GM08714 (cell line): ENCODE data around the gene SLX4.
"Not testable (repeated sequence)": the region's sequence is repeated elsewhere in the genome, so short reads cannot be mapped to it uniquely, and the experiment has no call there.

Experiments
- H3K4me3 ChIP-seq: fragments of 200-500 bp; sonication (Bioruptor generic); 2 replicates; pipeline ENCODE4 v1.5.1; 2014; ENCODE audit warnings: mild to moderate bottlenecking, low read length, inconsistent platforms
- ZNF274 ChIP-seq: IDR thresholded peaks from 2 replicates; pipeline ENCODE4 v1.6.1; 2012; ENCODE audit warnings: mild to moderate bottlenecking, low read depth, low read length

SLX4 gene

GRCh38 chr16:3625911-3626732 lies 14.7 kb upstream of the SLX4 start:
- no peak overlapping the region for H3K4me3 ChIP-seq
- TF ChIP-seq ZNF274: no peak

GRCh38 chr16:3625331-3625730 lies 13.9 kb upstream of the SLX4 start:
- no peak for TF ChIP-seq ZNF274
- H3K4me3 ChIP-seq: no peak overlapping the region

- no peak overlapping the region for H3K4me3 ChIP-seq
- TF ChIP-seq ZNF274: no peak
Observed at GRCh38 chr16:3623642-3624041, 12.2 kb upstream of the SLX4 start.

- no peak overlapping the region for H3K4me3 ChIP-seq
- no peak for TF ChIP-seq ZNF274
Observed at GRCh38 chr16:3618769-3619141, 7.3 kb upstream of the SLX4 start.

GRCh38 chr16:3612510-3613466 lies 1.4 kb upstream of the SLX4 start:
- TF ChIP-seq ZNF274: no peak
- peak overlapping the region; percentile 89 for H3K4me3 ChIP-seq

GRCh38 chr16:3610698-3611145 lies 684 bp downstream of the SLX4 start:
- no peak for TF ChIP-seq ZNF274
- H3K4me3 ChIP-seq: peak overlapping the region; percentile 90

- TF ChIP-seq ZNF274: no peak
Observed at GRCh38 chr16:3609895-3610697, 1.3 kb downstream of the SLX4 start.

GRCh38 chr16:3608976-3609375 lies 2.4 kb downstream of the SLX4 start:
- H3K4me3 ChIP-seq: not testable (repeated sequence)

More at GRCh38 chr16:3609895-3610697, 1.3 kb downstream of the SLX4 start:
- H3K4me3 ChIP-seq: peak overlapping the region; percentile 90

- no peak overlapping the region for H3K4me3 ChIP-seq
- no peak for TF ChIP-seq ZNF274
Observed at GRCh38 chr16:3608069-3608468, 3.3 kb downstream of the SLX4 start.

GRCh38 chr16:3607634-3608033 lies 3.8 kb downstream of the SLX4 start:
- no peak for TF ChIP-seq ZNF274
- H3K4me3 ChIP-seq: no peak overlapping the region

GRCh38 chr16:3607161-3607560 lies 4.2 kb downstream of the SLX4 start:
- no peak for TF ChIP-seq ZNF274
- H3K4me3 ChIP-seq: no peak overlapping the region

- no peak overlapping the region for H3K4me3 ChIP-seq
- no peak for TF ChIP-seq ZNF274
Observed at GRCh38 chr16:3606441-3606840, 5.0 kb downstream of the SLX4 start.

- H3K4me3 ChIP-seq: no peak overlapping the region
- no peak for TF ChIP-seq ZNF274
Observed at GRCh38 chr16:3602320-3602653, 9.1 kb downstream of the SLX4 start.
